Hematopoietic multipotent progenitor cell treated with erythropoietin and hydrocortisone succinate and interleukin-3 and kit ligand, for 4 days (in vitro differentiated cells): Measurements from ENCODE around the gene PXDN.

Experiments used
- DNase-seq: peaks from one replicate; pipeline ENCODE4 v3.0.0-alpha.2; 2015

The PXDN gene

DNA sequence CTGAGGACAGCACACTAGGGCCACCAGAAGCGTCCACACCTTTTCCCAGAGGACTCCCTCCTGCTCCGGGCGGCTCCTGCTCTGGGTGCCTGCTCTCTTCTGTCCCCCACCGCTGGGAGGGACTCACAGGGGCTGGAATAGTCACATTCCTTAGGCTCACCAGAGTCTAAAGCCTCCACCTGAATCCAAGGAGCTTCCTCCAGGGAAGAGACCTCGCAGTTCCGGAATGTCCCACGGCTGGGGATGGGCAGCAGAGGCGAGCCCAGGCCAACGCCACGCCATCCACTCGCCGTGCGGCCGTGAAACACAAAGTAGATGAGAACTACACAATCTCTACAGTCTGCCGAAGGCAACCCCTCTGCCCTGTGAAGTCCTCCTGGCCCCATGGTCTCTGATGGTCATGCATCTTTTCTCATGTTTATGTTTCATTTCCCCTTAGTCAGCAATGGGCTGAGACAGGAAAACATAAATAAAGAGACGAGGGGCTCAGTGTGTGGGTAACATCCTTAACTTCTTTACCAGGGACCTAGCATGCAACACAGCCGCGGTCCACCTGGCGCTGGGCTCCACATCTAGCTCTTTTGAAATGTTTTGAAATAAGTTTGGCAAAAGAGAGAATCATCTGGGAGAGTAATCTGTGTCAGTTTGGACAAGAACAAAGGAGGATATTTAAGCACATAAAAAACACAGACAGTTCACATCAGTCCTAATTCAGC, 98.4 kb downstream of the PXDN start:
- DNase-seq = no peak

DNA sequence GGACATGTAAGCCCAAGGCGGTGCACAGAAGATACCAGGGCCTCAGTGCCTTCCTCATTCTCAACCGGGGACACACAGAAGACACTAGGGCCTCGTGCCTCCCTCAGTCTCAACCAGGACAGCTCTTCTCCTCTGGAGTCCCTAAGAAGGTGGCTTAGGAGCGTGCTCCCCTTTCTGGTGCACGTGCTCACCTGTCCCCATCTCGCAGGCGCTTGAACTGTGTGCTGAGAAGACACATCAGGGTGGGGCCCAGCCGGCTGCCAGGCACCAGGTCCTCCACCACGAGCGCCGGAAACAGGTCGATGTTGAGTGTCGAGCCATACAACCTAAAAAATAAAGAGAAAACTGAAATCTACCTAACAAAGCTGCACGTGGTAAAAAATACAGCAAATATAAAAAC, 99.9 kb downstream of the PXDN start:
- DNase-seq = no peak

DNA sequence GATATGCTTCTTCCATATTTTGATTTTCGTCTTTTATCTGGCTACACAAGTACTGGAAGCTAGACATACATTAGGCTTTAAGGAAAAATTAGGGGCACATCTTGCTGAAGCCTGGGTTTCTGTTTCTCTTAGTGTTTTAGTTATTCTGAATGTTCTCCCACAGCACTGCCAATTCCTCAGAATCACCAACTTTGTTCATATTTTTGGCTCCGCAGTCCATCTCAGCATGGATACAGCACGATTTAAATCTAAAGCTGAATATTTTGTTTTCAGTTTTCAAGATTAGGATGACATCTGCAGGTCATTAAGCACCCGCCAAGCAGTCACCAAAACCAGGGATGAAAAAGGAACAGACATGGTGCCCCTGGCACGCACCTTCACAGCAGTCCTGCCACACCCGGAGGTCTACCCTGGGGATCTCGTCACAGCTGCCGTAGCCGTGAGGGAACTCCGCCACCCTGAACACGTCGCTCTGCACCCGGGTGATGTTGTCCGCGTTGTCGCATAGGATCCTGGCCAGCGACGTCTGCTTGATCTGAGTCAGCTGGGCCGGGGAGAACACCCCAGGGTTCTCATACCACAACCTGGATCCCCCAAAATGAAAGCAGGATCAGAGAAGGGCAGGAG, 101.2 kb downstream of the PXDN start:
- DNase-seq = no peak

DNA sequence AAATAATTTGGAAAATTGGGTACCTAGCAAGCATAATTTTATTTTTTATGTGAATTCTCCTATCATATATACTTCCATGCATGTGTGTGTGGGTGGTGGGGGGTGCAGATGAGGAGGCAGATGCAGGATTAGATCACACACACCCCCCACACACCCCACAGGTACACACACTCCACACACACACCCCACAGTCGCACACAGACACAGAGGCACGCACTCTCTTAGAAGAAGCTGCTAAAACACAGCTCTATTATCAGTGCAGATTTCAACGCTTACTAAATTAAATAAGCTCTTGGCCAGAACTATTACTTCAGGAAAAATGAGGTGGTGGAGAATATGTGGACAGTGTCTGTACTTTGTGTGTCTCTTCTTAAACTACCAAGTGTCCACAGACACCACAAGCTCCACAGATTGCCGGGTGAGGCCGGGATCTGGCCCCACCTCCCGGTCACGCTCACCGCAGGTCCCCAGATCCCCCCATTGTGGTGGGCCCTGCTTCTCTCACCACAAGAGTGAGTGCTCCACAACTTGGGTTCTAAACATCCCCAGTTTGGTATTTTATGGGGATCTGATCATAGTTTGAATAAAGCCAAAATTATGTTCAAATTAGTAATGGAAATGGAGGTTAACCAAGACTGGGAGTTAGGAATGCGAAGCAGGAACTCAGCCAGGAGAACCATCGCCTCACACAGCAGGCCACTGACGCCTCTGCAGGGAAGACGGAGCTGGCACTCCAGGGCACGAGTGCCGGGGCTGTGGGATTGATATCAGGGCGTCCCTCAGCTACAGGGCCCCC, 102.1 kb downstream of the PXDN start:
- no peak for DNase-seq

DNA sequence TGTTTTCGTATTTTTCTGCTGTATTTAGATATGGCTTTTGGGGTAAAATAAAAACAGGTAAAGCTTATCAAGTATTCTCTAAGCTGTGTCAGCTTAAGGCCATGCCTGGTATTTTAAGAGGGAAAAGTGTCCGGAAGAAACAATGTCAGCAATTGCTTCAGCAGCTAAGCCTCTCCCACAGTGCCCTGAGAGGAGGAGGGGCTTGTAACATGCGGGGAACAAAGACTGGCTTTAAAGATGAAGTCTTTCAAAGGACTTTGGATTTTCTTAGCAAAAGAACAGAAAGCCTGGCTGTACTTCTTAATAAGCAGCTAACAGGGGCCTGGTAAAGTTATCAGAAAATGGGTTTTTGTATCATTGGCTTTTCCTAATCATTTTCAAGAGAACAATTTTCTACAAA, 102.8 kb downstream of the PXDN start:
- DNase-seq = no peak

DNA sequence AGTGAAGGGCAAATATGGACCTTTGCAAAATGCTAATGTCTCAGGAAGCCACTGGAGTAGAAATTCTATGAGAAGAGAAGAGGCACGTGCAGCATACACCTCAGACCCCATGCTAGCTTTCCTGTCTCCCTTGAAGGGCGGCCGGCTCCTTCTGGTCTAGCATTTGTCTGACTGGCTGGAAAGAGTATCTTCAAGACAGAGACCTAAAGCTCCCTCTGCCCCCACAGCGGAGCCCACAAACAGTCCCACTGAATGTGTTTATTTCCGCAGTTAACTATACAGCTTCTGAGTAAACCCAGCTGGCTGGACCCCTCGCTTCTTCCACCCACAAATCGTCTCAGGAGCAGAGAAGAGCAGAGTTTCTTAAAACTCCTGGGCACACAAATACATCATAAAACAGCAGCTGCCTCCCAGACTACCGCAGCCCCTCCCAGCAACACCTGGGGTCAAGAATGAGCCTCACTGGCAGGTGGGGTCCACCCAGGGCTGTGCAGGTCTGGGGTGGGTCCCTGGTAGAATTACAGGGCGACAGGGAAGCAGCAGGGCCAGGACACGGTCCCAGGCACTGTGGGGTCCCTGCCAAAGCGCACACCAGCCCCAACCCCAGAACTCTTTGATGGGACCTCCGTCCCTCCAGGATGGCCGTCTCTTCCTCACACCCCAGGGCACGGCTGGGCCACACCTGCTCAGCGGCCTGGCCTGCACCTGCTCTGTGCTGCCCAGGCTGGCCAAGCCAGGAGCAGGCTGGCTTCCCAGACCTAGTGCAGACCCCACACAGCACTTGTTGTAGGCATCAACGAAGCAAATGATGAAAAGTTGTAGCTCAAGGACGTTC, 103.8 kb downstream of the PXDN start:
- no peak for DNase-seq

DNA sequence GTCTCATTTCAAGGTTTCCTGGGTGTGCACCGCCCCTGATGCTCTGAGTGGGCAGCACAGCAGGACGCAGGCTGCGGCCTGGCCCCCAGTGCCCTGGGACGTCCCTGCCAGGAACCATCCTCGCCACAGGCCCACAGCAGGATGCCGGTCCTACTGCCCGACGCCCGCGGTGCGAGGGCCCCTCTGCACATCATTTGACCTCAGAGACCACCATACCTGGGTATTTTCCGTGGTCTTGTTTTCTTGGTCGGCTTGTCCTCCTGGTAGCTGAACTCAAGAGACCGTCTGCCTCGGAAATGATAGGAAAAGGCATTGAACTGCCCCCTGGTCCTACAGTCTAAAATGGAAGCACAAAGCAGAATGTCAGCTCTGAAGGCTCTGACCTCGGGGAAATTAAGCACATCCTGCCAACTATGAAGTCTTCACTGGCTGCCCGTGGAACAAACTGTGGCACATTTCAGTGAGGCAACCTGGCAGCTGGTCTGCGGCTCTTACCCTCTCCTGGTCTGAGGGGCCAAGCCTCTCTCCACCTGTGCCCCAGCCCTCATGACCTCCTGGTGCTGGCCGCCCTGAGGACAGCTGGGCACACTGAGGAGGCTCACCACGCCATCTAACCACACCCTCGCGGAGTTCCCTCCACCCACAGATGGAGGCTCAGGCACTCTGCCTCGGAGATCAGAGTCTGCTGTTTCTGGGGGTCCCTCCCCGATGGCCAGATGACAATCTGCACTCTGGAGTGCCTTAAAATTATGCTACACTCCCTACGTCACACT, 105.0 kb downstream of the PXDN start:
- no peak for DNase-seq

DNA sequence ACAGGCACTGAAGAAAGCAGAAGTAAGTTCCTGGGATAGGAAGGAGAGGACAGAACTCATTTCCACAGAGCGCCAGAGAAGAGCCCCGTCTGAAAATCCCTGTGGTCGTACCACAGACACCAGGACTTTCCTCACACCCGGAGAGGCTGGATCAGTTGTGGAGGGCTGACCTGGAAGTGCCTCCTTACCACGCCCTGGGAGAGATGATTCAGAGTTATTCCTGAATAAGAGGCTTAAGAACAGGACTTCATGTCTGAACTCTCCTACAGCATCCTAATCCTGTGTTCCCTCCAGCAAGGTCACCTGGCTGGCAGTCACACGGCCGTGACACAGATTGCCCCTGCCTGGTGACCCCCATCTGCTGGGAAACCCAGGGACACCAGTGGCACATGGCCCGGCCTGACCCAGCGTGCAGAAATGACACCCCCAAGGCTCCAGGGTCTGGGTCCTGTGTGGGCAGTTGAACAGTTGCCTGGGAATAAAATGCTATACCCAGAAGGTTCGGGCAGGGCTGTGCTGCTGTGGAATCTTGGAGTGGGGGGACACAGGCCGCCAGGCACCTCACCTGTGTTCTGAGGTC, 105.9 kb downstream of the PXDN start:
- no peak for DNase-seq

DNA sequence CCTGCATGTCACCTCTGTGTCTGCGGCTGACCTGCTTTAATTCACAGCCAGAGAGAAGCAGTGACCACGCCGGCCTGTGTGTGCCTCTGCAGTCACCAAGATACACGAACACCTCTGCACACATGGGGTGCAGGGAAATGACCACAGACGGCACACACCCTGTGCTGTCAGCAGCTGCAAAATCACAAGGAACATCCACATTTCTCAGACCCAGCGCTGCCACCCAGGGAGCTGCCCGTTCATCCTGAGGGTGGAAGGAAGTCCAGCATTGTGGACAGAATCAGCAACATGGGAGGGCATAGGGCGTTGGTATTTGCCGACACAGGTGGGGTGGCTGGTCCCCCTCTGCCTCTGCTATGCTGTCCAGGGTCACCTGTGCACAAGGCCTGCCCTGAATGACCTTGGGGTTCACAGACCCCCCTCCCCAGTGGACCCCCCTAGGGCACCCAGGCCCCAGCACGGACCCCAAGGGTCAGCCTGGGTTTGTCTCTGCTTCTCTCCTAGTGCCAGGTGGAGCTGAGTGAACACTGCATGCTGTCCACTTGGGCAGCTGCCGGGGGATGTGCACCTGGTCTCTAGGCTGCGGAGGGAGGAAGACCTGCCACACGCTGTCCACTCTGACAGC, 107.4 kb downstream of the PXDN start:
- DNase-seq = no peak

DNA sequence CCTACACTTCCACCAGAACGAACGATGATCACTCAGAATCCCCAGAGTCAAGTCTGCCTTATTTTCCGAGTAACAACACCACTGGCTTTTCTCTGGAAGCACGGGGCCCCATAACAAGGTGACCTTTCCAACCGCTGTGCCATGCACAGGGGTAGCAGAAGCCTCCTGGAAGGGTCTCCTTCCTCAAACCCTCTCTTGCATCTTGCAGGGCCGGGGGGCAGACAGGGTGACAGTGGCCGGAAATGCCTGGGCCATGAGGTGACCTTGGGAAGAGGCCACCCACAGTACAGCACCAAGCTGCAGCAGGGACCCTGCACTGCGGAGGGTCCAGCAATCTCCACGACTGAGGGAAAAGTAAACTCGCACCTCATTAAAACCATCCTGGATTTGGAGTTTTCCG, 108.5 kb downstream of the PXDN start:
- DNase-seq = no peak

DNA sequence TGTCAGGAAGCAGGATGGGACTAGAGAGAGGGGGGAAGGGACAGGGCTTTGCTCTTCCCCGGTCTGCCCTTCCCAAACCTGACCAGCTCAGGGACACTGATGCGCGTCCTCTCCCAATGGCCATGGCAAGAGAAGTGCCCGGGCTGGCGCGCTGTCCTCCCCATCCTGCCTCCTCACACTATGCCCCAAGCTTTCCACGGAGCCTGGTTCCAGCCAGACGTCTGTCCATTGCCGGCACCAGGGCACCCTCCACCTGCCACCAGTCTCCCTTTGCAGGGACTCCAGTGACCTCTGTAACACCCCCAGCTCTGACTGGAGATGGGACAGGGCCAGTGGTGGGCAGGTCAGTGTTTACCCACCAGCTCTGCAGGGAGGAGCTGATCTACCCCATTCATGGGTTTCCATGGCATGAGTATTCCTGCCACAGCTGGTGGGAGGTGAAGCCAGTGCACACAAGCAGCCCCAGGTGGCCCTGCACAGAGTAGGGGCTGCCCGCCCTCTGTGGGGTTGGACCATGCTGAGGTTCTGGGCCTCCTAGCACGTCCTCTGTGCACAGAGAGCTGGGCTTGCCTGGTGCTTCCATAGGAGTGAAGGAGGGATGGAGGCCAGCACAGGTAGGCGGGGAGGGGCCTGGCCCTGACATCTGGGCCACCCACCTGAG, 109.5 kb downstream of the PXDN start:
- DNase-seq = no peak

DNA sequence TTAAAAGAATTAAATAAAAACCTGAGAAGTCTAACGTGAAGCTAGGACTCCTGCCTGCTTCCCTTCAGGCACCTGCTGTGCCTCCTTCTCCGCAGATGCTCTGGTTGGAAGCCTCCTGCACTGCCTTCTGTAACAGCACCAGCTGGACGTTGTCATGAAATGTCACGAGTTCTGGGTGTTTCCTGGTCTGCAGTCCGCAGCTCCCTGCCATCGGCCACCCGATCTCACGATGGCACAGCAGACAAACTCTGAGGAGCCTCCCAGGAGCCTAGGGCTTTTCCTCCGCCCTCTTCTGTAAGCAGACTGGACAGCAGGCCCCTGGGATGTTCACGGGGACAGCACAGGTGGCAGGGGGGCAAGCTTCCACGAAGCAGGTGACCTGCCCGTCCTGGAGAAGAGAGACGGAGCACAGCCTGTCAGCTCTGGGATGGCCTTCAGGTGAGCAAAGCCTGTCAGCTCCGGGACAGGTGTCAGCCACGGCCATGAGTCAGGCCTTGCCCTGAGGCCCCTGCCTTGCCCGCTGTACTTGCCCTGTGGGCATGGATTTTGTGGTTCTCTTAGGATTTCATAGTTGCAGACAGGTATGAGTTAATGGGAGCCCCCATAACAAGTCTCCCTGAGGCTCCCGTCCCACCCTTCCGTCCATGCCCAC, 110.3 kb downstream of the PXDN start:
- DNase-seq = no peak

DNA sequence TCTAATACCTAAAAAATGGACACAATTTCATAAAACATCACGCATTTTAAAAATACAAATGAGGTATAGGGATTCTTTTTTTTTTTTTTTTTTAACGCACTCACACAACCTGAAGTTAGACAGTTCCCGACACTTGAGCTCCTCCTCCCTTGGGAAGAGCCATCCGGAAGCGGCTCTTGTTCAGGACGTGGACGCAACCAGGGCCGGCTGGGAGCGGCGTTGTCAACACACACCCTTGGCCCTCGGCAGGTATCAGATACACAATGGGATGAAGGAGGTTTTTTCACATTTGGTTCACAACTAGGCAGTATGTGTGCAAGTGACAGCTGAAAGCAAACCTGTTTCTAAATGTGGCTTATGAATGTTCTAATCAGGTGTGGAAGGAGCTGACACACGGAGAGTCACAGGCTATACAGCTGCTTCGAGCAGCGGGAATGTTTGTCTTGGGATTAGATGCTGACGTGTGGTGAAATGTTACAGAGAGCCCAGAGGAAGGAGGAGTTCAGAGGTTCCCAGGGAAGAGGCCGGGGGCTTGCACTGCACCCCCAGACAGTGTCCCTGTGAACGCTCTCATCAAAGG, 111.1 kb downstream of the PXDN start:
- no peak for DNase-seq

DNA sequence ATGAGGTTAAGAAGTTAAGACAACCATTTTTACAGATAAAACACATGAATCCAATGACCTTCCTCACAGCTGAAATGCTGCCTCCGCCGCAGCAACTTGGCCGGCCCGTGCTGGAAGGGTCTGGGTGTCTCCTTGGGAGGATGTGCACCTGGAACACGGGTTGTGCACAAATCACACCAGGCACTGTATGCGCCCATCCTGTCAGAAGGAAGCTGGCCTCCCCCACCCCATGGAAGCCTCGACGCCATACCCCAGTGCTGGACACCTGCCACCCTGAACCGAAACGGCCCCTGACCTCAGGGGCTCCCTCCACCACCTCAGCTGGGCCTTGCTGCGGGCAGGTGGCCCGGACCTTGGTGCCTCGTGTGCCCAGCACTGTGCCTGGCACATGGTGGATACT, 111.8 kb downstream of the PXDN start:
- DNase-seq = no peak

DNA sequence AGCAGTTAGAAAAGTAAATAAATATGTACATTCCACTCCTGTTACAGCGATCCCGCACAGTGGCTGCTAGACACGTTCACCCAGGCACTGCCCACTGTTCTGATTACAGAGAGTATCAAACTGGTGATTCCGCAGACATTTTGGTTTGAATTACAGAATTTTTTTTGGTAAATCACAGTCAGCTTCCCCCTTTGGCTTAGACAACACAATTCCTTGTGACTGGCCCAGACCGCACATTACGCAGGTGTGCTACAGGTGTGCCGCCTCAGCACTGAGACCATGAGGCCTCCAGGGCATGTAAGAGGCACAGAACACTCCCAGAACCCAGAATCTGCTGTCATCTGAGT, 112.3 kb downstream of the PXDN start:
- no peak for DNase-seq

DNA sequence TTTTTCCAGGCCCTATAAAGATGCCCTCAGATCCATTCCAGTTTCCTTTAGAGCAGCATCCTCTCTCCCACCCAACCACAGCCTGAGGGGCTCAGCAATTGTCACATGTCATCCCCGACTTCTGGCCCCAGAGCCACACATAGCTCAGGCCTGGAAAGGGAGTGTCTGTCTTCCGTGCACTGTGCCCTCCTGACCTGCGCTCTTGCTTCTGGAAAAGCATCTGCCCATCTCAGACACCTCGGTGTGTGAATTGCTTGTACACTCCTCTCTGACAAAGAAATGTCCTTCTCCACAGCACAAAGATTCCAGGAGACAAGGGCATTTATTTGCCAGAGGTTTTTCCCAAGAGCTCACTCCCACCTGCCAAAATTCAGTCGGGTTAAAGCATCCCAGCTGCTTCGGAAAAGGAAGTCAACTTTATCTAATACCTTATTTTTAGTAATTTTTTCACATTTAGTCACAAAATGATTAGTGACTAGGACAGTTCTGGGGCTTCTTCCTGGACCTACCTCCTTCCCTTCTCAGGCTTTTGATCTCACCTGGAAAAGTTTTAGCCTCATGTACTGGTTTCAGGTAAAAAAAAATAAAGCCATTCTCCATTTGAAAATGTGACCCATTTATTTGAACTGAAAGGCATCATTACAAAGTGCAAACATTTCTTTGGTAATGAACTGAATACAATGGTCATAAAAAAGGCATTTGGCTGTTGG, 112.9 kb downstream of the PXDN start:
- DNase-seq = no peak

DNA sequence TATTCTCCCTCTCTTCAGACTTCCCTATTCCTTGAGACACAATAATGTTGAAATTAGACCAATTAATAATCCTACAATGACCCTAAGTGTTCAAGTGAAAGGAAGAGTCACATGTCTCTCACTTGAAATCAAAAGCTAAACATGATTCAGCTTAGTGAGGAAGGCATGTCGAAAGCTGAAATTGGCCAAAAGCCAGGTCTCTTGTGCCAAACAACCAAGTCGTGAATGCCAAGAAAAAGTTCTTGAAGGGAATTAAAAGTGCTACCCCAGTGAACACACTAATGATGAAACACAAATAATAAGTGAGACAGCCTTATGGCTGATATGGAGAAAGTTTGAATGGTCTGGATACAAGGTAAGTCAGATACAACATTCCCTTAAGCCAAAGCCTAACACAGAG, 115.4 kb downstream of the PXDN start:
- DNase-seq = peak; percentile 4

DNA sequence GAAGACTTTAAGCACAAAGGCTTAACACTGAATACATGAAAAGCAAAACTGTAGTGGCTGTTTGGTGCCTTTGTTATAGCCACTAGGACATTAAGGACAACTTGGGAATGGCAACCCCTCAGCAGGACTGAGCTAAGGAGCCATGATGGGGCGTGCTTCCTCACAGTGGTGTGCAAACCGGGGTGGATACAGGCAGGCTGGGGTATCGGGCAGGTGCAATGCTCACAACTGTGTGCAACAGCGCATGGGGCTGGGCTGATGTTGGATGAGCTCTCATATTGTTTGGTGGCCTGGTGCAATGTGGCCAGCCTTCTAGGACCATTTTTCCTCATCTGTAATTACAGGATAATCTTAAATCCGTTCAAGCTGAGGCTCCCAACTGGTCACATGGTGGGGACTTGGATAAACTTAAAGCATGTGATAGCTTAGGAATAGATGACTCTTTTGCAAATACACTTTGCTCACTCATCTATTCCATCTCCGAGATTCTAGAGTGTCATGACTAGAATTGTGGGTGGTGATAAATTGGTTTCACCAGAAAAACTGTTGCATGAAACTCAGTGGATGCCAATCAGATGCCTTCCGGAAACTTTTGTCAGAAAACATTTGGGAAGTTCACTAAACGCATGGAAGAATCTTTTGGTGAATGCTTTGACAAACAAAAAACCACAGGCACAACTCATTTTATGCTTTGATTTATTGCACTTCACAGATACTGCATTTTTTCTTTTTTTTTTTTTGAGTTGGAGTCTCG, 116.5 kb downstream of the PXDN start:
- DNase-seq = no peak

DNA sequence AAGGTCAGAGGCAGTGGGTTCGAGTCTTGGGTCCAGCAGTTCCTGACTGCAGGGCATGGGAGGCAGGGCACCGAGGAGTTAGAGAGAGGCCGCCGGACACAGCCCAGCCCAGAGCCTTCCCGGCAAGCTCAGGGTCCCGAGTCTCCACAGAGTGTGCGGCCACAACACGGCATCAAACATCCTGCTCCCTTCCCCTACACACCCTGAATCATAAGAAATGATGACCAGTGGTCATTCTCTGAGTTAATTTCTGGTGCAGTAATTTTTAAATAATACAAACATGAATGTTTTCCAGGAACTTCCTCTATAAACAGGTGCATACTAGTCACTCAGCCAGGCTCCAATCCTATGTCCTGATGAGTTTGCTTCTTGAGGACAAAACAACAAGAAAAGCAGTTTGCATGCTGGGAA, 118.0 kb downstream of the PXDN start:
- DNase-seq = no peak
